ENCODE measurements around the gene IER3IP1.
"Not testable (repeated sequence)": the region's sequence is repeated elsewhere in the genome, so short reads cannot be mapped to it uniquely, and the experiment has no call there.

Gene IER3IP1

GRCh38 chr18:47191961-47192360 is 15.8 kb upstream of the IER3IP1 start:
- no peak overlapping the region for H3K4me2 ChIP-seq (ENCODE audit: low read length)
- H3K36me3 ChIP-seq (ENCODE audit: control insufficient read depth, low read length): no peaks in the 10 kb centered on the region
- H4K20me1 ChIP-seq (ENCODE audit: control insufficient read depth, insufficient read depth, low read depth, low read length): no peaks in the 10 kb centered on the region
- H3F3A ChIP-seq (ENCODE audit: control insufficient read depth, insufficient read depth): no peaks in the 10 kb centered on the region
- H3K9me2 ChIP-seq (replicated peaks; ENCODE audit: control insufficient read depth, low read length): no peaks in the 10 kb centered on the region
- TF ChIP-seq, protein P1, sequence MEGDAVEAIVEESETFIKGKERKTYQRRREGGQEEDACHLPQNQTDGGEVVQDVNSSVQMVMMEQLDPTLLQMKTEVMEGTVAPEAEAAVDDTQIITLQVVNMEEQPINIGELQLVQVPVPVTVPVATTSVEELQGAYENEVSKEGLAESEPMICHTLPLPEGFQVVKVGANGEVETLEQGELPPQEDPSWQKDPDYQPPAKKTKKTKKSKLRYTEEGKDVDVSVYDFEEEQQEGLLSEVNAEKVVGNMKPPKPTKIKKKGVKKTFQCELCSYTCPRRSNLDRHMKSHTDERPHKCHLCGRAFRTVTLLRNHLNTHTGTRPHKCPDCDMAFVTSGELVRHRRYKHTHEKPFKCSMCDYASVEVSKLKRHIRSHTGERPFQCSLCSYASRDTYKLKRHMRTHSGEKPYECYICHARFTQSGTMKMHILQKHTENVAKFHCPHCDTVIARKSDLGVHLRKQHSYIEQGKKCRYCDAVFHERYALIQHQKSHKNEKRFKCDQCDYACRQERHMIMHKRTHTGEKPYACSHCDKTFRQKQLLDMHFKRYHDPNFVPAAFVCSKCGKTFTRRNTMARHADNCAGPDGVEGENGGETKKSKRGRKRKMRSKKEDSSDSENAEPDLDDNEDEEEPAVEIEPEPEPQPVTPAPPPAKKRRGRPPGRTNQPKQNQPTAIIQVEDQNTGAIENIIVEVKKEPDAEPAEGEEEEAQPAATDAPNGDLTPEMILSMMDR (IDR thresholded peaks at IDR 0.05; ENCODE audit: low read depth, low read length, poor library complexity, severe bottlenecking): no peak
- no peak for TF ChIP-seq EZH2phosphoT487 (IDR thresholded peaks at IDR 0.05; ENCODE audit: borderline replicate concordance, low read length)
- no peak overlapping the region for H3K4me3 ChIP-seq (ENCODE audit: low read length)
- no peaks in the 10 kb centered on the region for H3K79me2 ChIP-seq (ENCODE audit: control insufficient read depth, low read length)
- H3K4me1 ChIP-seq (ENCODE audit: control insufficient read depth, low read length): peaks cover 17% of the 10 kb centered on the region
- peaks cover 7% of the 10 kb centered on the region; the same call in 1 of the 2 replicates for H3K27me3 ChIP-seq (ENCODE audit: control insufficient read depth, low read length)
- H3K27ac ChIP-seq (ENCODE audit: low read depth, low read length): no peak overlapping the region
- 0 out of 2 replicates have a peak, but pooled peaks cover 4% of the 10 kb centered on the region for H3K9me3 ChIP-seq (ENCODE audit: control insufficient read depth, insufficient read depth, low read length)

GRCh38 chr18:47187721-47188120 is 11.6 kb upstream of the IER3IP1 start:
- H3F3A ChIP-seq (ENCODE audit: control insufficient read depth, insufficient read depth): no peaks in the 10 kb centered on the region
- TF ChIP-seq EZH2phosphoT487 (IDR thresholded peaks at IDR 0.05; ENCODE audit: borderline replicate concordance, low read length): no peak
- TF ChIP-seq, protein P1 (IDR thresholded peaks at IDR 0.05; ENCODE audit: low read depth, low read length, poor library complexity, severe bottlenecking): no peak
- no peak overlapping the region for H3K27ac ChIP-seq (ENCODE audit: low read depth, low read length)
- H3K9me3 ChIP-seq (ENCODE audit: control insufficient read depth, insufficient read depth, low read length): peaks cover 27% of the 10 kb centered on the region
- H3K27me3 ChIP-seq (ENCODE audit: control insufficient read depth, low read length): peaks cover 7% of the 10 kb centered on the region; the same call in 1 of the 2 replicates
- H3K4me2 ChIP-seq (ENCODE audit: low read length): no peak overlapping the region
- H3K79me2 ChIP-seq (ENCODE audit: control insufficient read depth, low read length): no peaks in the 10 kb centered on the region
- H3K4me1 ChIP-seq (ENCODE audit: control insufficient read depth, low read length): no peaks in the 10 kb centered on the region
- H3K9me2 ChIP-seq (replicated peaks; ENCODE audit: control insufficient read depth, low read length): no peaks in the 10 kb centered on the region
- no peak overlapping the region for H3K4me3 ChIP-seq (ENCODE audit: low read length)
- no peaks in the 10 kb centered on the region for H3K36me3 ChIP-seq (ENCODE audit: control insufficient read depth, low read length)
- H4K20me1 ChIP-seq (ENCODE audit: control insufficient read depth, insufficient read depth, low read depth, low read length): no peaks in the 10 kb centered on the region

DNA sequence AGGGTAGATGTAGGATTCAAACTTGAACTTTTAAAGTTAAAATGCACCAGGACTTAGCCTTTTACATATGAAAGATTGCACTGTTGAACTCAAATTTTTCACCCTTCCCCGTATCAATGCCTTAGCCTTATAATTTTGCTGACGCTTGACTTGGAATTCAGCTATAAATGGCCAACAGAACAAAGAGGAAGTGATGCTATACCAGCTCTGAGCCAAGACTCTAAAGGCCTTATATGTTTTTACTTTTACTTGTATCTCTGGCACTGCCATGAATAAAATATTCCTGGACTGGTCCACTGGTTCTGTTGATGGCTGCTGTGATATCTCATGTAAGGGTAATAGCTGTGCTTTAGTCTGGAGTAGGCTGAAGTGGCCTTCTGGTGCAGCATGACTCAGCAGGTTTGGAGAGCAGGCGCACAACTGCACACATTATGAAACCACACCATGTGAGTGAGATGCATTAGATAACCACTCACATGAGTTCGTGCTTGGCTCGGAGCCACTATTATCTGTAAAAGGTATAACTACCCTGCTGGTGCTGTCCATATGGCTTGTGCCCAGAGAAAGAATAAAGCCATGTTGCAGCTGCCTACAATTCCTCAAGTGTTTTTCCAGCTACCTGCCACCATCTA is 8.4 kb upstream of the IER3IP1 start:
- no peaks in the 10 kb centered on the region for H4K20me1 ChIP-seq (ENCODE audit: control insufficient read depth, insufficient read depth, low read depth, low read length)
- peaks cover 7% of the 10 kb centered on the region; the same call in 1 of the 2 replicates for H3K27me3 ChIP-seq (ENCODE audit: control insufficient read depth, low read length)
- H3K27ac ChIP-seq (ENCODE audit: low read depth, low read length): no peak overlapping the region
- H3K4me3 ChIP-seq (ENCODE audit: low read length): no peak overlapping the region
- no peak overlapping the region for H3K4me2 ChIP-seq (ENCODE audit: low read length)
- TF ChIP-seq, protein P1 (IDR thresholded peaks at IDR 0.05; ENCODE audit: low read depth, low read length, poor library complexity, severe bottlenecking): no peak
- no peak for TF ChIP-seq EZH2phosphoT487 (IDR thresholded peaks at IDR 0.05; ENCODE audit: borderline replicate concordance, low read length)
- H3F3A ChIP-seq (ENCODE audit: control insufficient read depth, insufficient read depth): no peaks in the 10 kb centered on the region
- no peaks in the 10 kb centered on the region for H3K36me3 ChIP-seq (ENCODE audit: control insufficient read depth, low read length)
- no peaks in the 10 kb centered on the region for H3K79me2 ChIP-seq (ENCODE audit: control insufficient read depth, low read length)
- peaks cover 27% of the 10 kb centered on the region for H3K9me3 ChIP-seq (ENCODE audit: control insufficient read depth, insufficient read depth, low read length)
- H3K9me2 ChIP-seq (replicated peaks; ENCODE audit: control insufficient read depth, low read length): no peaks in the 10 kb centered on the region
- H3K4me1 ChIP-seq (ENCODE audit: control insufficient read depth, low read length): peaks cover 15% of the 10 kb centered on the region

DNA sequence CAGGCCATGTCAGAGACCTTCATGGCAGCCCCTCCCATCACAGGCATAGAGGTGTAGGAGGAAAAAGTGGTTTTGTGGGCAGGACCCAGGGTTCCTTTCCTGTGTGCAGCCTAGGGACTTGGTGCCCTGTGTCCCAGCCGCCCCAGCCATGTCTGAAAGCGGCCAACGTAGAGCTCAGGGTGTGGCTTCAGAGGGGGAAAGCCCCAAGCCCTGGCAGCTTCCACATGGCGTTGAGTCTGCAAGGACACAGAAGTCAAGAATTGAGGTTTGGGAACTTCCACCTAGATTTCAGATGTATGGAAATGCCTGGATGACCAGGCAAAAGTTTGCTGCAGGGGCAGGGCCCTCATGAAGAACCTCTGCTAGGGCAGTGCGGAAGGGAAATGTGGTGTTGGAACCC is 6.0 kb upstream of the IER3IP1 start:
- H3K4me3 ChIP-seq (ENCODE audit: low read length); H3K36me3 ChIP-seq (ENCODE audit: control insufficient read depth, low read length); H3K79me2 ChIP-seq (ENCODE audit: control insufficient read depth, low read length); H3F3A ChIP-seq (ENCODE audit: control insufficient read depth, insufficient read depth); H3K9me2 ChIP-seq (replicated peaks; ENCODE audit: control insufficient read depth, low read length); H3K27ac ChIP-seq (ENCODE audit: low read depth, low read length); H3K4me2 ChIP-seq (ENCODE audit: low read length); H4K20me1 ChIP-seq (ENCODE audit: control insufficient read depth, insufficient read depth, low read depth, low read length); H3K27me3 ChIP-seq (ENCODE audit: control insufficient read depth, low read length): not testable (repeated sequence)
- Histone ChIP-seq H3K4me1 (ENCODE audit: control insufficient read depth, low read length) (peaks cover 16% of the 10 kb centered on the region), H3K9me3 (ENCODE audit: control insufficient read depth, insufficient read depth, low read length) (peaks cover 23% of the 10 kb centered on the region)
